T-helper 2 cell treated with Interferon-gamma antibody and Interleukin-4, amounts not matched to agents 5 μg/mL and 100 μg/mL, for 36 hours (primary cell): ENCODE results near the gene SURF4.
A peak's percentile ranks its signal among the peaks of the same experiment; 100 is the strongest.

Source experiments
- DNase-seq: peaks from one replicate; pipeline ENCODE4 v3.0.0; 2021; ENCODE audit warnings: low spot score
- H3K27ac Mint-ChIP-seq: one replicate; pipeline ENCODE4 v1.8.0; 2021; ENCODE audit warnings: mild to moderate bottlenecking, mixed read lengths
- H3K27me3 Mint-ChIP-seq: one replicate; pipeline ENCODE4 v1.8.0; 2021; ENCODE audit warnings: low read depth, mixed read lengths
- H3K36me3 Mint-ChIP-seq: one replicate; pipeline ENCODE4 v1.8.0; 2021; ENCODE audit warnings: low read depth, mixed read lengths
- H3K4me1 Mint-ChIP-seq: one replicate; pipeline ENCODE4 v1.8.0; 2021; ENCODE audit warnings: low read depth, mixed read lengths
- H3K4me3 Mint-ChIP-seq: one replicate; pipeline ENCODE4 v1.8.0; 2022; ENCODE audit warnings: mild to moderate bottlenecking, moderate library complexity, mixed read lengths
- H3K9me3 Mint-ChIP-seq: one replicate; pipeline ENCODE4 v1.8.0; 2021; ENCODE audit warnings: mixed read lengths

SURF4 gene

GRCh38 chr9:133375724-133376654 lies at the start of gene SURF4, which contains the start of gene STKLD1:
Gene SURF4 (minus strand): TSS chr9:133376060. CDS start chr9:133375969, 91 bp downstream.
Gene STKLD1 (plus strand): TSS chr9:133376366. CDS start chr9:133376474, 108 bp downstream.
- H3K4me1 Mint-ChIP-seq = peaks cover 29% of the 10 kb centered on the region
- H3K27me3 Mint-ChIP-seq = peaks cover 5% of the 10 kb centered on the region
- H3K9me3 Mint-ChIP-seq = no peaks in the 10 kb centered on the region
- H3K27ac Mint-ChIP-seq = peak within 1 kb of the TSS; percentile 98
- peaks cover 31% of the 10 kb centered on the region for H3K36me3 Mint-ChIP-seq
- peak; percentile 97 for DNase-seq
- peak within 1 kb of the TSS; percentile 89 for H3K4me3 Mint-ChIP-seq

GRCh38 chr9:133425049-133425632 lies 49.3 kb upstream of the SURF4 start:
- H3K27me3 Mint-ChIP-seq = peaks cover 19% of the 10 kb centered on the region
- no peaks in the 10 kb centered on the region for H3K36me3 Mint-ChIP-seq
- no peak for DNase-seq
- H3K4me3 Mint-ChIP-seq = no peak overlapping the region
- H3K27ac Mint-ChIP-seq = no peak overlapping the region
- H3K9me3 Mint-ChIP-seq = no peaks in the 10 kb centered on the region
- peaks cover 10% of the 10 kb centered on the region for H3K4me1 Mint-ChIP-seq

GRCh38 chr9:133424187-133424586 lies 48.3 kb upstream of the SURF4 start:
- Mint-ChIP-seq H3K36me3 (no peaks in the 10 kb centered on the region), H3K4me3 (no peak overlapping the region), H3K9me3 (no peaks in the 10 kb centered on the region), H3K27ac (no peak overlapping the region), H3K4me1 (peaks cover 13% of the 10 kb centered on the region), H3K27me3 (peaks cover 14% of the 10 kb centered on the region)
- no peak for DNase-seq

- Mint-ChIP-seq H3K9me3 (no peaks in the 10 kb centered on the region), H3K4me1 (peaks cover 21% of the 10 kb centered on the region), H3K36me3 (peaks cover 2% of the 10 kb centered on the region), H3K27ac (no peak overlapping the region), H3K4me3 (no peak overlapping the region), H3K27me3 (peaks cover 14% of the 10 kb centered on the region)
- no peak for DNase-seq
These were observed 47.4 kb upstream of the SURF4 start for GRCh38 chr9:133423216-133423615.

GRCh38 chr9:133421615-133422542 lies 46.0 kb upstream of the SURF4 start, which contains the start of gene ADAMTS13:
Gene ADAMTS13 (plus strand): TSS chr9:133422367. CDS start chr9:133422444, 77 bp downstream.
- Mint-ChIP-seq H3K27ac (peak within 1 kb of the TSS; percentile 32), H3K27me3 (peaks cover 2% of the 10 kb centered on the region), H3K4me1 (peaks cover 22% of the 10 kb centered on the region), H3K4me3 (no peak within 1 kb of the TSS), H3K36me3 (peaks cover 6% of the 10 kb centered on the region), H3K9me3 (no peaks in the 10 kb centered on the region)
- DNase-seq = peak; percentile 59

- H3K4me1 Mint-ChIP-seq = peaks cover 35% of the 10 kb centered on the region
- H3K36me3 Mint-ChIP-seq = peaks cover 9% of the 10 kb centered on the region
- DNase-seq = no peak
- no peak overlapping the region for H3K27ac Mint-ChIP-seq
- H3K9me3 Mint-ChIP-seq = no peaks in the 10 kb centered on the region
- H3K4me3 Mint-ChIP-seq = peak overlapping the region; percentile 15
- H3K27me3 Mint-ChIP-seq = no peaks in the 10 kb centered on the region
These were observed 44.5 kb upstream of the SURF4 start for GRCh38 chr9:133420392-133420827.

- H3K4me3 Mint-ChIP-seq = peak overlapping the region; percentile 94
- H3K9me3 Mint-ChIP-seq = no peaks in the 10 kb centered on the region
- no peaks in the 10 kb centered on the region for H3K27me3 Mint-ChIP-seq
- H3K27ac Mint-ChIP-seq = peak overlapping the region; percentile 82
- no peak for DNase-seq
- peaks cover 21% of the 10 kb centered on the region for H3K36me3 Mint-ChIP-seq
- H3K4me1 Mint-ChIP-seq = peaks cover 41% of the 10 kb centered on the region
These were observed 43.1 kb upstream of the SURF4 start for GRCh38 chr9:133419005-133419404.

- Mint-ChIP-seq H3K4me3 (peak within 1 kb of the TSS; percentile 94), H3K4me1 (peaks cover 41% of the 10 kb centered on the region), H3K9me3 (no peaks in the 10 kb centered on the region), H3K36me3 (peaks cover 24% of the 10 kb centered on the region), H3K27me3 (no peaks in the 10 kb centered on the region), H3K27ac (peak within 1 kb of the TSS; percentile 92)
- peak; percentile 88 for DNase-seq
These were observed 41.9 kb upstream of the SURF4 start, which contains the start of gene REXO4 for GRCh38 chr9:133417541-133418461. Gene REXO4 (minus strand): TSS chr9:133418010. CDS start chr9:133417844, 166 bp downstream.

- no peak for DNase-seq
- peaks cover 31% of the 10 kb centered on the region for H3K4me1 Mint-ChIP-seq
- H3K27ac Mint-ChIP-seq = no peak overlapping the region
- H3K36me3 Mint-ChIP-seq = peaks cover 38% of the 10 kb centered on the region
- H3K9me3 Mint-ChIP-seq = no peaks in the 10 kb centered on the region
- H3K4me3 Mint-ChIP-seq = no peak overlapping the region
- H3K27me3 Mint-ChIP-seq = no peaks in the 10 kb centered on the region
These were observed 39.3 kb upstream of the SURF4 start for GRCh38 chr9:133415170-133415569.

GRCh38 chr9:133408042-133408441 lies 32.2 kb upstream of the SURF4 start:
- no peaks in the 10 kb centered on the region for H3K9me3 Mint-ChIP-seq
- no peaks in the 10 kb centered on the region for H3K27me3 Mint-ChIP-seq
- H3K36me3 Mint-ChIP-seq = peaks cover 51% of the 10 kb centered on the region
- no peak overlapping the region for H3K4me3 Mint-ChIP-seq
- no peak for DNase-seq
- no peak overlapping the region for H3K27ac Mint-ChIP-seq
- H3K4me1 Mint-ChIP-seq = peaks cover 3% of the 10 kb centered on the region

- H3K4me3 Mint-ChIP-seq = no peak overlapping the region
- peaks cover 47% of the 10 kb centered on the region for H3K36me3 Mint-ChIP-seq
- peak overlapping the region; percentile 73 for H3K27ac Mint-ChIP-seq
- DNase-seq = peak; percentile 80
- H3K27me3 Mint-ChIP-seq = no peaks in the 10 kb centered on the region
- H3K9me3 Mint-ChIP-seq = no peaks in the 10 kb centered on the region
- H3K4me1 Mint-ChIP-seq = peaks cover 3% of the 10 kb centered on the region
These were observed 30.8 kb upstream of the SURF4 start for GRCh38 chr9:133406480-133407307.
